ENCODE measurements around the gene PTPRN2. TPM values are rescaled to one million over a fixed set of nuclear protein-coding genes. Genes with fewer than 3 reads are reported as not detected.

PTPRN2 gene
- total RNA-seq, 1 experiment from 2014 or later: 2.1 TPM

DNA sequence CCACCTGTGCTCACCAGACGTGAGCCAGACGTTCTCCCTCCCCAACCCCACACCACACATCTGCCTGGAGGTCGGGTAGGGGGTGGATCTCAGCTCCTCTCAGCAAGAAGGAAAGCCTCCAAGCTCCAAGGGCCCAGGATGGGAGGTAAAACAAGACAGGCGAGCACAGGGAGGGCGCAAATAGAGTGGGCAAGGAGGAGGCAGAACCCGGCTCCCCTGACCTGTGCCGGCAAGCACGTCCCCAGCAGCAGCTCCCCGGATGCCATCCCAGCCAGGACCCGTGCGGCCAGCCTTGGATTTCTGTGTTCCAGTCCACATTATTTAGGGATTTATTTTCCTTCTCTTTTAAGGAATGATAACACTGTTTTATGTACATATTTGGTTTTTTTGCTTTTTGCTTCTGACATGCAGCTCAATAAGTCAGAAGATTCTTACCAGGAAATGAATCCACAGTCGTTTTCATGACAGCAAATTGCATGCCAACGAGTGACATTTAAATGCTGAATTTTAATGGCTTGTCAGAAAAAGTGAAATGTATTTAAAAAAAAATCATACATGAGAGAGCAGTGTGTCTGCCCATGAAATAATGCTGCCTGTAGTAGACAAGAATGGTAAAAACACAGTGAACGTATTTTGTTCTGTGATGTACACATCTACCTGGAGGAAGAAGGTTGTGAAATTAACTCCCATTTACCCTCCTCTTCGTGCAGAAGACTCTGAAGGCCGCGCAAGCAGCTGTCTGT is 276.5 kb downstream of the PTPRN2 start:
- TF ChIP-seq JUND (IDR thresholded peaks at IDR 0.05) (no peak), EZH2 (IDR thresholded peaks at IDR 0.05) (no peak), SIN3A (IDR thresholded peaks at IDR 0.05; ENCODE audit: low read depth) (no peak), POLR2AphosphoS5 (IDR thresholded peaks at IDR 0.05; ENCODE audit: low read depth, low read length) (no peak), RAD21 (IDR thresholded peaks at IDR 0.05; ENCODE audit: low read depth) (no peak), CEBPB (IDR thresholded peaks at IDR 0.05; ENCODE audit: low read depth) (no peak), ZFX (IDR thresholded peaks at IDR 0.05) (no peak), CBX3 (IDR thresholded peaks at IDR 0.05; ENCODE audit: low read depth) (no peak)
- TF ChIP-seq, protein P1, sequence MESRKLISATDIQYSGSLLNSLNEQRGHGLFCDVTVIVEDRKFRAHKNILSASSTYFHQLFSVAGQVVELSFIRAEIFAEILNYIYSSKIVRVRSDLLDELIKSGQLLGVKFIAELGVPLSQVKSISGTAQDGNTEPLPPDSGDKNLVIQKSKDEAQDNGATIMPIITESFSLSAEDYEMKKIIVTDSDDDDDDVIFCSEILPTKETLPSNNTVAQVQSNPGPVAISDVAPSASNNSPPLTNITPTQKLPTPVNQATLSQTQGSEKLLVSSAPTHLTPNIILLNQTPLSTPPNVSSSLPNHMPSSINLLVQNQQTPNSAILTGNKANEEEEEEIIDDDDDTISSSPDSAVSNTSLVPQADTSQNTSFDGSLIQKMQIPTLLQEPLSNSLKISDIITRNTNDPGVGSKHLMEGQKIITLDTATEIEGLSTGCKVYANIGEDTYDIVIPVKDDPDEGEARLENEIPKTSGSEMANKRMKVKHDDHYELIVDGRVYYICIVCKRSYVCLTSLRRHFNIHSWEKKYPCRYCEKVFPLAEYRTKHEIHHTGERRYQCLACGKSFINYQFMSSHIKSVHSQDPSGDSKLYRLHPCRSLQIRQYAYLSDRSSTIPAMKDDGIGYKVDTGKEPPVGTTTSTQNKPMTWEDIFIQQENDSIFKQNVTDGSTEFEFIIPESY (IDR thresholded peaks at IDR 0.05; ENCODE audit: extremely low read depth, insufficient replicate concordance, low read length): no peak
- TF ChIP-seq, protein P2, sequence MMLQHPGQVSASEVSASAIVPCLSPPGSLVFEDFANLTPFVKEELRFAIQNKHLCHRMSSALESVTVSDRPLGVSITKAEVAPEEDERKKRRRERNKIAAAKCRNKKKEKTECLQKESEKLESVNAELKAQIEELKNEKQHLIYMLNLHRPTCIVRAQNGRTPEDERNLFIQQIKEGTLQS (IDR thresholded peaks at IDR 0.05): no peak
- ChIA-PET RAD21 (ENCODE audit: low non-redundant PET in 1 of 2, low total read pairs in 2 of 2, uncharacterized antibody in 2 of 2, unreplicated experiment in 2 of 2) (no interaction called here), POLR2A (no interaction called here), CTCF (no interaction called here)
- Histone ChIP-seq H3K36me3 (ENCODE audit: control insufficient read depth in 1 of 2, insufficient read depth in 2 of 2, low read length in 2 of 2) (no peaks in the 10 kb centered on the region), H3K79me2 (ENCODE audit: insufficient read depth, low read length) (no peaks in the 10 kb centered on the region), H3K4me1 (ENCODE audit: control insufficient read depth in 1 of 2, insufficient read depth in 2 of 2, low read length in 2 of 2) (no peaks in the 10 kb centered on the region), H3K27me3 (ENCODE audit: insufficient read depth, low read length) (no peaks in the 10 kb centered on the region), H4K20me1 (ENCODE audit: insufficient read depth) (no peaks in the 10 kb centered on the region), H3K4me2 (ENCODE audit: low read length) (no peak overlapping the region), H3K9me3 (ENCODE audit: control insufficient read depth in 1 of 2, insufficient read depth in 1 of 2, low read depth in 1 of 2, low read length in 2 of 2) (peaks cover 4 to 8% of the 10 kb centered on the region in 2 experiments; a peak in 2 of 4 replicates), H3K9ac (ENCODE audit: low read length) (no peak overlapping the region), H3K4me3 (replicated peaks in 1 of 2; ENCODE audit: low read depth in 1 of 2, low read length in 2 of 2) (no peak overlapping the region), H3K27ac (ENCODE audit: low read depth, low read length) (no peak overlapping the region), H2AFZ (ENCODE audit: low read depth, low read length, poor library complexity, severe bottlenecking) (no peak overlapping the region), H3K9me2 (ENCODE audit: insufficient read depth) (no peaks in the 10 kb centered on the region)
- DNase-seq (ENCODE audit: low read depth, low spot score) (no peak), ATAC-seq (no peak)
- no TSS peak for BruUV-seq (replicated peaks)
- intact Hi-C loops (cut with micrococcal nuclease): no loop called here
